ENCODE data around the gene WDR35.
"Not testable (repeated sequence)": the region's sequence is repeated elsewhere in the genome, so short reads cannot be mapped to it uniquely, and the experiment has no call there.

The WDR35 gene

DNA sequence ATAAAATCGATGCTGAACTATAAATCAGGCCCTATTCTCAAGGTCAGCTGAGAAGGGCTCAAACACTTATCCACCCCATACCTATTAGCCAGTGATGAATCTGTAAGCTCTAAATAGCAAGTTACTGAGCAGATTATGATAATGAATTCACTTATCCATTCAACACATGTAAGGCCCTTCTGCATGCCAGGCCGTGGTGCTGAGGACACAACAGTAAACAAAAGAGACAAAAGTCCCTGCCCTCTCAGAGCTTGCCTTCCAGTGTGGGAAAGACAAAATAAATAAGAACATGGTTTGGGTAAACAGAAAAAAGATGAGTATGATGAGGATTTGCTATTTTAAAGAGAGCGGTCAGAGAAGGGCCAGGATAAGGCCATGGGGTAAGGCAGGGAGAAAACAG lies 99.8 kb downstream of the WDR35 start:
- no peak for DNase-seq

DNA sequence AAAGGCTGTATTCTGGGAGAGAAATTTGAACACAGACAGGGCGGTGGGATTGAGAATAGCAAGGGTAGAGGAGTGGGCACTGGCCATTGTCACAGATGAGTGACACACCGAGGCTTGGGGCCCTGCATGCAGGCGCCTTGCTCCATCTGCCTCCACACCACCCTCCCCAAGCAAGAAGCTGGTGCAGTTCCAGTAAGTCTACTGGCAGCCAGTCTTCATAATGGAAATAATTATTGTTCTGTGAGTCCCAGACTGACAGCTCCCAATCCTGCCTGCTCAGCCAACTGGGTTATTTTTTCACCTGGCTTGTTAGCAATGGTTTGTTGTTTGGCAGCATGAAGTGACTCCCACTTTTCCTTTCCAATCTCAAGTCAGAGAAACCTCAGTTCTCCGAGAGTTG lies 101.1 kb downstream of the WDR35 start:
- DNase-seq, result no peak

DNA sequence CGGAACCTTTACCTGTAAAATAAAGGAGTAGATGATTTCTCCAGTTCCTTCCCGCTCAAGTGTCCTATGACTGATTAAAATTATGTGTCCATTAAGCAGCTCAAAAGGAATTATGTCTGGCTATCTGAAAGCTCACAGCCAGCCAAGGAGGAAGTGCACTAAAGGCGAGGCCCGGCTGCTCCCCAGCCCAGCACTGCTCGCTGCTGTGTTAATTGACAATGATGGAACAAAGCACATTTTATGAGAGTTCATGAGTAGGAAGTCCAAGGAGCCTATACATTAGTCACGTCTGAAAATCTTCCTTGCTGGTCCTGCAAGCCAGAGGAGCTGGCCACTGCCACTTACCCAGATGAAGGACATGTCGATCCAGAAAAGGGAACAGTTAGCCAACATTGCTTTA lies 102.4 kb downstream of the WDR35 start:
- no peak for DNase-seq

DNA sequence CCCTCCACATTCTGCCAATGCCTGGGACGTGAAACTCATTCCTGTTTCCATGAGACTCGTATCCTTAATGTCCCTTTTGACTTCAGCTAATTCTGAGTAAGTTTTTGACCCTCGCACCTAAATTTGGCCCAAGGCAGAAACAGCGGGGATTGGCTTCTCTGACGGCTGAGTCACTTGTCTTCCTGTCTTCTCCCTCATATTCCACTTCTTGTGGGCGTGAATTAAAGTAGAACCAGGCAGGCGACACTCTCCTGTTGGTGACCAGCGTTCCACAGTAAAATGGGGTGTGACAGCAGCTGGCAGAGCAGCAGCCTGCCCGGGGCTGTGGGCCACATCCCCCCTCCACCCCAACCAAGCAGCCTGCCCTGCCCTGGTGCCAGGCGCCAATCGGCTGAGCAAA lies 103.6 kb downstream of the WDR35 start:
- DNase-seq, result no peak

DNA sequence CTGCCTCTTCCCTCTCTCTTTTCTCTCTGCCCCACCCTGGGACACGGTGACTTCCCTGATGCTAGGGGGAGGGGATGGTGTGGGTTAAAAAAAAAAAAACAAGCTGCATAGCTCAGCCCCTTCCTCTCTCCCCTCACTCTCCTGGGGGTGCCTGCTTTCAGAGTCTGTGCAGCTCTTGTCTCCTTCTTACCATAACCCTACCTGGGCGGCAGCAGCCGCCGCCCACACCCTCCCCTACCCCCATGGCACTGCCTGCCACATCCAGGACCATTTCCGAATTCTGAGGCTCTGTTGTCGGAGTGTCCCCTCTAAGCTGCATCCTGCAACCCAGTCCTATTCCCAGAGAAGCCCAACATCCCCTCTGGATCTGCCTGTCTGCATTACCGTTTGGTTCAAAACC lies 104.1 kb downstream of the WDR35 start:
- no peak for DNase-seq

DNA sequence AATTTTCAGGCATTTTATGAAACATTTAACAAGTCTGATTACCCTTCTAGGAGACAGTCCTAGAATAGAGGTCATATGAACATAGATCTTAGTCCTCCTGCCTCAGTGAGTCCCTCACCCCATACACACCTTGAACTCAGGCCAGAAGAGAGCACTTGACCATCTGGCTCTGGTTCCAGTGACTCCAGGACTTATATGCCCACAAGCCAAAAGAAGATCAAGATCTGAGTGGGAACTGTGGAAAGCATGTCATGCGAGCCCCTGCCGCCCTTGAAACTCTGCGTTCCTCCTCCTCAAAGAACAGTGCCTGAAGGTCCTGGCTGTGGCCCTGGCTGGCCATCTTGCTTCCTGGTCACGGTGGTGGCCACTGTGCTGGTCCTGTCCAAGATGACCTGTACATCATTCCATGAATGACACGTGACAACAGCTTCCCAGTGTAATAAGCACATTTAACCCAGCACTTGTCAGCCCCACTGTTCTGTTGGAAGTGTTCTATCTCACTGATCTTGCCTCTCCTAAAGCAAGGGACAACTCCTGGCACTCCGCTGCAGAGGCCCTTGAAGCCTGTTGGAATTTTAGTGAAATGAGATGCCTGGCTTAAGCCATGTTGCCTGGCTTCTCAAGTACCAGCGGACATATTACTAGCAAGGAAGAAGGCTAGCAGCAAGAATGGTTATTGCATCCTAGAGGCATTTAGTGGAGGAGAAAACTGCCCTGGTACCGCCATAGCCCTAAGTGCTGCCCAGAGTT lies 105.8 kb downstream of the WDR35 start:
- no peak for DNase-seq

DNA sequence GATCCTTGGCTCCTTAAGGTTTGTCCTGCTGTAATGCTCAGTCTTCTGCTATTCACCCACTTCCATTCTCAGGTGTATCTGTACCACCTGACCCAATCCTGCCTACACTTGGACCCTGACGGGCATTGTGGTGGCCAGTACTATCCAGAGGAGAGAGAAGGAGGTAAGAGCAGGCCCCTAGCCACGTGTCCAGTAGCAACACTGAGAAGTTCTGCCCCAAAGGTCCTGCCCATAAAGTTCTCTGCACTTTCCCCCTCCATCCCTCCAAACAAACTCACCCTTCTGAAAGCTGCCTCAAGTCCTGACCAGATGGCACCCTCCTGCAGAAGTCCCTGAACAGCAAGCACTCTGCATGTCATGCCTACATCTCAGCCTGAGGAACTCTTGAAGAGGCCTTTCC lies 106.4 kb downstream of the WDR35 start:
- DNase-seq, result no peak

DNA sequence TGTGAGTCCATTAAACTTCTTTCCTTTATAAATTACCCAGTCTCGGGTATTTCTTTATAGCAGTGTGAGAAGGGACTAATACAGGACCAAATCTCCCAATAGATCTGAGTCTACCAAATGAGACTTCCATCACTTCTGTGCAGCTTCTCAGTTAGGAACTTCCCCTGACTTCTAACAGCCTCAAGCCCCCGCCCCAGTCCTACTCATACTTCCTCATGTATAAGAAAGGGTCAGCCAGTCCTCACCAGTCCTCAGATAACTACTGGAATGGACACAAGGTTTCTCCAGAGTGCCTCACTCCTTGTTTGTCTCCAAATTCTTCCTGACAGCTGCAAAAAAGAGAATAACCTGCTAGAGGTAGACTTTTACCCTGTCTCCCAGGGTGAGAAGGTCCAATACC lies 107.6 kb downstream of the WDR35 start:
- no peak for DNase-seq

DNA sequence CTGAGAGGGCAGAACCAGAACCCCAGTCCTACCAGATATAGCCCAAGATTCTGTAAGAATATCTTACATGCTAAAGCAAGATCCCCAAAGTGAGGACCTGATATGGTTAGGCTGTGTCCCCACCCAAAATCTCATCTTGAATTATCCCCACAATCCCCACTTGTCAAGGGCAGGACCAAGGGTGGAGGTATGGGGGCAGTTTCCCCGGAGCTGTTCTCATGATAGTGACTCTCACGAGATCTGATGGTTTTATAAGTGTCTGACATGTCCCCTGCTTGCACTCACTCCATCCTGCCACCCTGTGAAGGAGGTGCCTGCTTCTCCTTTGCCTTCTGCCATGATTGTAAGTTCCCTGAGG lies 108.0 kb downstream of the WDR35 start:
- DNase-seq, result no peak

DNA sequence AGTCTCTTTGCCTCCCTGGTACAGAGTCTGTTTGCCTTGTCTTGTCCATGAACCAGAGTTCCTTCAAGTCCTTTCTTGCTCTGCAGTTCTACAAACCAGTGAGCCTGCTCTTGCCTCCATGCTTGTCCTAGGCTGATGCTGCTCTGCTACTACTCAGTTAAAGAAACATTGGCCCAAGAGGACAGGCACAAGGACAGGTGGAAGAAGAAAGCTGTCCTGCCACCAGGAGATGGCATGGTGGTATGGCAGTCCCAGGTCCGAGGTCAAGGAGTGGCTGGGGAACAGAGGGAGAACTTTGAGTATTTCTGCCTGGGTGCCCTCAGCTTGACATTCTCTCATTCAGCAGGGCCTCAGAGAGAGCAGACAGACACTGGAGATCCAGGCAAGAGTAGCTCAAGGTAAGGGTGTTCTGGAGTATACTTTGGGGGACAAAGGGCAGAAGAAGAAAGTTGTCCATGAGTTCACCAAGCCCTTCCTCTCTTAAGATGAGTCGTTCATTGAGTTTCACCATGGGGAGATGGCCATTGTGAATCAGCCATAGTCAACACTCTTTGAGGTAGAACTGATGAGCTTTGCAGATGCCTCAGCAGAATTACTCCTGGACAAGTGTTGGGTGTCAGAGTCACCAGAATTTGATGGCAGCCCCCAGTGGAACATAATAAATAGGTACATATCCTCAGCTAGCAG lies 108.5 kb downstream of the WDR35 start:
- DNase-seq, result no peak

DNA sequence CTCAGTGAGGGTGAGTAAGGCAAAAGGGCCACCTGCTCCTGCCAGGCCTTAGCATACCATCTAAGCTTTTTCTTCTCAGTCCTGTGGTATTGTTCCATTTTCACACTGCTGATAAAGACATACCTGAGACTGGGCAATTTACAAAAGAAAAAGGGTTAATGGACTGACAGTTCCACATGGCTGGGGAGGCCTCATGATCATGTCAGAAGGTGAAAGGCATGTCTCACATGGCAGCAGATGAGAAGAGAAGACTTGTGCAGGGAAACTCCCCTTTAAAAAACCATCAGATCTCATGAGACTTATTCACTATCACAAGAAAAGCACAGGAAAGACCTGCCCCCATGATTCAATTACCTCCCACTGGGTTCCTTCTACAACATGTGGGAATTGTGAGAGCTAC lies 109.7 kb downstream of the WDR35 start:
- DNase-seq, result not testable (repeated sequence)

DNA sequence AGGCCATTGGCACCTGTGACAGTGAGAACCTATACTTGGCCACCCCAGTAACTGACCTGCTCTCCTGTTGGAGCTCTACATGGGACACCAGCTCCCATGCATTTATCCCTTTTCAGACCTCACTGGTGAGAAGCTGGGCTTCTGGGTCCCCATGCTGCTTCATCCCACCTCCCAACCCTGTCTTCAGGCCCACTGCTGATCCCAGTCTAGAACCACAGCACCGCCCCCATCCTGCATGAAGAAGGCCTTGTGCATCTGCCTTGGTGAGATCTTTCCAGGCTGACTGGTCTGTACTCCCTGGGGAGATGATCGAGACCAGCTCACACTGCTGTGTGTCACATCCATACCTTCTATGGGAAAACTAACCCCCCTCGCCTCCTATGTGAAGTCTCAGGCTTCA lies 110.8 kb downstream of the WDR35 start:
- DNase-seq, result no peak

DNA sequence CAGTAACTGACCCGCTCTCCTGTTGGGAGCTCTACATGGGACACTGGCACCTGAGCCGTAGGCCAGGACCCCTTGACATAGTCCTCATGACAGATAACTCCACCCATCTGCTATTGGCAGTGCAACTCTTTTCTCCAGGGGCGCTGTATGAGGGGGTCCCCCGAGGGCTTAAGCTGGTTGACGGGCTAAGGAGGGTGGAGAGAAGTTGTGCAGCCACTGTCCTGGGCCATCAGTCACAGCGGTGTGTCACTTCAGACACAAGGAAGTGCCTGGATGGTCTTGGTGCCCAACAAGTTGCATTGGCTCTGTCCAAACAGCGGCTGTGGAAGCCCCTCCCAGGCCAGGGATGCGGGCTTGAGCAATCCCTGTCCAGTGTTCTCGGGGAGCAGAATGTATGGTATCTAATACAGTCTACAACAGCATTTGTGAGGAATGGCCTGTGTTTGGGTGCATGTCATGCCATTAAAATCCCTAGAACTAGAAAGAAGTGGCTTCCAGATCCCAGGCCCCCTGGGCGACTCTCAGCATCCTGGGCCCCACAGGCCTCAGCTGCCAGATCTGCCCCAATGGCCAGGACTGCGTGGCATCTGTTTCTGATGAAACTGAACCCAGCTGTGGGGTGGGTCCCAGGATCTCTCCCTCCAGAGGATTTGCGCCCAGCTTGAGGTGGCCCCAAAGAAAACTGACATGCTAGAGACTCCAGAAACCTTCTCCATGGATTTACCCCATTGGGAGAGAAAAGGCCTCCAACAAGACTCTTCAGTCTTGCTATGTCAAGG lies 111.4 kb downstream of the WDR35 start:
- DNase-seq, result no peak

DNA sequence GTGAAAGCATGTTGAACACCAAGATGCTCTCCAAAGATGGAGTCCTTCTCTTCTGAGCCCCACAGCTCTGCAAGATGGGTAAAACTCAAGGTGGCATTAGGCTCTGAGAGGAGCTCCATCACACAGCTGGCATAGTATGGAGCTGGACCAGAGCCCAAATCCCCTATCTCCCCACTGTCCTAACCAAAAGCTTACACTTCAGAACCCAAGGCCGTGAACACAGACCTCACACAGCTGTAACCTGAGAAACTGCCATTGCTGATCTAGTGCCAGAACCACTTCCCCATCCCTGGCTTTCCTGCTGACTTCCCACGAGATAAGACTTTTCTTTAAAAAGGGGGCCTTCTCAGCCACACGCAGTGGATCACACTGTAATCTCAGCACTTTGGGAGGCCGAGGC lies 113.2 kb downstream of the WDR35 start:
- DNase-seq, result no peak

DNA sequence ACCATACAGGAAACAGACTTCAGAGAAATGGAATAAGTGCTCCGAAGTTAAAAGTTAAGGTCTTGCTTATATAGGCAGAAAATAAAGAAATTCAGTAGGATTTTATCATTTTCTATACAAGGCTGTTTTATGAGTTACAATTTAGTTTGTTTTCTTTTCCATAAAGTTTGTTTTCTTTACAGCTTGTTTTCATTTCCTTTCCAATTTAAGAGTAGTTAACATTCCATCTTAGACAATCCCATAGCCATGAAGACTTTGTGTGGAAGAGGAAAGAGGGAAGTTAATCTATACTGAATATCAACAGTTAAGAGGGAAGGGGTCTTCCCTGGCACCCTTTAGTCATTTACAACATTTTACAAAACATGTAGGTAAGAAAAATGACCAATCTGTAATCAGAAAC lies 114.6 kb downstream of the WDR35 start:
- no peak for DNase-seq

DNA sequence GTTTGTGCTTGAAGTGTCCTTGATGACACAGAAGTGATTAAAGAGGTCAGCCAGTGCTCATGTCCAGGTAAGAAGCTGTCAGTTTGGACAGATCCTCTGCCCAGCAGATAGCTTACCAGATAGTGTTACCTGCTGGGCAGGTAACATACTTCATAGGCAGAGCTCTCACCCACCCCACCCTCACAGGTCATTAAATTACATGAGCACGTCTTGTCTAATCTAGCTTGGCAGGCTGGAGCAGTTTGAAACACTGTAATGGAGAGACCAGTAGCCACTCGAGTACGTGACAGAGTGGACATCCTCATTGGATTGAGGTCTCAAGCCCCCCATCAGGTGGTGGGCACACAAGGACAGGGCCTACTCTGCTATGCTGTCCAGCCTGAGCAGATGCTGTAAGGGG lies 115.2 kb downstream of the WDR35 start:
- DNase-seq, result no peak

DNA sequence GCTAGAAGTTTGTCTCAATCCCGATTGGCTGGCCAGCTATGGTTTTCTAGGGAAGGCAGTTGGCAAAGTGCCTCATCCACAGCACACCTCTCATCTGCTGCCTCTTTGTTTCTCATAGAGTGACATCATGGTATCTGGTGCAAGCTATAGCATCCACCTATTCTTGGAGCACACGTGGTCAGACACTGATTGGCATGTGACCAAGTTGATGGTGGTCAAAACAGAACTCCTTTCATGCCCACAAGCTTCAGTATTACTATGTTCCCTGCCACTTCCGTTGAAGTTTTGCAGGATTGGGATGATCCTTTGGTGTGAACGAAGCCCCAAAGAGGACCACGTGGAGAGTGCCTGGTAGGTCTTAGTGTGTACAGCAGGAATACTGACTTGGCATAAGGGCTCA lies 116.9 kb downstream of the WDR35 start:
- no peak for DNase-seq

DNA sequence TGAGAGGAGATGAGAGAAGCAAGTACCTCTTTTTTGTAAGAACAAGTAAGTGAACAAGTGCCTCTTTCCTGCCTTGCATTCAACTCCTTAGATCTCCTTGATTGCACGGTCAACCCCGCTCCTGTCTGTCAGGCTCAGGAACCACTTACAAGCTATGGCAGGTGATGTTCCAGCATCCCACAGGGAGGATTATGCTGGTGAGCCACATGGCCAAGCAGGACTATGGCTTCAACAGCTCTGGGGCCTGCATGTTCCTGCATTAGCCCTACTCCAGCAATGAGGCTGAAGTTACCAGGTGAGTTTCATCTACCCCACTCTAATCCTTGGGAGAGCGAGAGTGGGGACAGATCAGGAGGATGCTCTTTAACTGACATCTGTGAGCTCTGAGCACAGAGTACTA lies 117.6 kb downstream of the WDR35 start:
- DNase-seq, result no peak

DNA sequence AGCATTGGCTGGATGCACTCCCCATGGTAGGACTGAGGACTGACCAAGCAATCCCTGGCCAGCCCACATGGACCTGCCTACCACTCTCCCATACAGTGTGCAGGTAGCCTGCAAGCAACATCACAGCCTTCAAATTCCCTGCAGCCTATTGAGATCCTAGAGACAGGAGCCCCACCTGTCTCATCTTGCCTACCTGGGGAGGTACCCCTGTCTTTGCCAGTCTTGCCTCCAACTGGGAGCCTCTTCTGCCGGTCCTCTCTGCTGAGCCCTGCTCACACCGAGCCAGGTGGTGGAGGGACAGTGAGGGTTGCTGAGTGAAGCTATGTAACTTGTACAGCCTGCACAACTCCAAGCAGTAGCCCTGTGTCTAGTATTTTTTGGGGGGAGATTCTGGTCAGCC lies 118.1 kb downstream of the WDR35 start:
- no peak for DNase-seq

DNA sequence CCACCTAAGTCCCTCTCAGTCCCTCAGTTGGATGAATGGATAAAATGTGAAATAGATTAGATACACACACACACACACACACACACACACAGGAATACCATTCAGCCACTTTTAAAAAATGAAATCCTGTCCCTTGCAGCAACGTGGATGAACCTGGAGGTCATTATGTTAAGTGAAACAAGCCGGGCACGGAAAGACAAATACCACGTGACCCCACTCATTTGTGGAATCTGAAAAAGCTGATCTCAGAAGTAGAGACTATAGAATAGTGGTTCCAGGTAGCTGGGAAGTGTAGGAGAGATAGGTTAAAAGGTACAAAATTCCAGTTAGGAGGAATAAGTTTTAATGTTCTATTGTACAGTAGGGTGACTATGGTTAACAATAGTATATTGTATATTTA lies 119.1 kb downstream of the WDR35 start:
- no peak for DNase-seq

DNA sequence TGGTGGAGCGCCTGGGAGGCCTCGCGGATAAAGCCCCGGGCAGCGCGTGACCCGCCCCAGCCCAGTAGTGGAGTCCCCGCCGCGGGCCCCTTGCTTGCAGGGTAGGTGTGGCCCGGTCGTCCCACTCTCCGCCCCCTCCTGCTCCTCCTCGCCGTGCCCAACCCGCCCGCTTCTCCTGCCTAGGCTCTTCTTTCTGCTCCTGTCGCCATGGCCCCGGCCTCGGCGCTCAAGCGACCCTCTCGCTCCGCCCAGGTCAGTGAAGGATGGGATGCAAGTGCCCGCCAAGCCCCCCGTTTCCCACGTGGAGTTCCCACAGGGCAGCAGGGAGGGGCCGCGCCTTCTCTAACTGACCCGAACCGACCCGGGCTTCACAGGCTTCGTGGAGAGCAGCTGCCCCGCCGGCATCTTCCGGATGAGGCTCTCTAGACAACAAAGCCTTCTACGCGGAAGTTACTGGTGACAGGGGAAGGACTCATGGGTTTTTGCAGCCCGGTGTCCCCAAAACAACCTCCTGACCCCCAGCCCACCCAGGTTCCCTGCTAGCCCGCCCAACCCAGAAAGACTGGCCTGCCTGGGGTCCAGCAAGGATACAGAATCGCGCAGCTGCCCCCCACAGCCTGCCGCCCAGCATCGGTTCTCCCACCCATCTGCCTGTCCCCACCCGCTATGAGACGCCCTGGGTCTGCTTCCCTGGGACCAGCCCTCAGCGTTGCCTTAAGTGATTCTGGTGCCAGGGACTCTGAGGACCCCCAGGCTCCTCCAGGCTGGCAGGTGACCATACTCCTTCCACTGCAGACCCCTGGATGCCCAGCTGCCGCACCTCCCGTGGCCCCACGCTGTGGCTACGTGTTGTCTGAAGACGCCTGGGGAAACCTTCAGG lies 121.0 kb downstream of the WDR35 start:
- DNase-seq, result peak; percentile 9 to 67 (median 36)

DNA sequence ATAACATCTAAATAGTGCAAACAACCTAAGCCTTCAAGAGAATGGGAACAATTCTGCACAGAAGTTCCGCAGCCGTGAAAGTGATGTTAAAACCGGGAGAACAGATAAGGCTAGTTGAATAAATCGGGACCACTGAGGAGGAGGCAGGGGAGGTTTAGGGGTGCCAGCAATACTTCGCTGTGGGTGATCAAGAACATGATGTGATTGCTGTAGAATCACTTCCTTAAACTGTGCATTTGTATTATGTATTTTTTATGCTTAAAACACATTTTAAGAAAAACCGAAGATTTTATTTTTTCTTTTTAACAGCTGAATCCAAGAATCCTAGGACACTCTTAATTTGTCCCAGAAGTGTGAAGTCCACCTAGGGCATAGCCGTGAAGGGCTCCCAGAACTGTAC lies 121.7 kb downstream of the WDR35 start:
- DNase-seq, result no peak

DNA sequence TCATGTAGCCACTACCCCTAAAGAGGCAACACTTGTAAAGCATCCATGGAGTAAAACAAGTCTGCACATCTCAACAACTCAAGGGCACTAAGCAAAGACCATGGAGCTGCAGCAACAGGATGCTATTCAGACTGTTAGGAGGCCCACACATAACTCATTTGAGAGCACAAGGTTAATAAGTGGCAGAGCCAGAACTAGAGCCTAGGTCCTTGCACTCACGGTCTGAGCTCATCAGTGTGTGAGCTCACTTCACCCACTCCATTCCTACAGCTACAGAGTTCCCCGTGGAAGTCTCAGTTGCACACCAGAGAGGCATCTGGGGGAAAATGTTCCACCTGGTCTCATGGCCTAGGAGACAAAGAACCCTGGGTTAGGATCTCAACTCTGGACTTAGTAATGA lies 123.1 kb downstream of the WDR35 start:
- no peak for DNase-seq

All from activated naive CD4-positive, alpha-beta T cell (primary cell).